Thyroid gland (tissue), 4 donors: ENCODE measurements around the gene NFASC. TPM values are rescaled to one million over a fixed set of nuclear protein-coding genes. Genes with fewer than 3 reads are reported as not detected.
A peak's percentile ranks its signal among the peaks of the same experiment; 100 is the strongest.

Experiments used
- DNase-seq, 2 donors: peaks; one replicate each; pipeline ENCODE4 v3.0.0-alpha.2; 2019
- H3K27ac ChIP-seq, 3 donors: fragments of 200-600 bp; sonication (generic); 1 replicate in 2 of 3; 2 replicates in 1 of 3; pipeline ENCODE4 v1.5.1; 2016 to 2019; ENCODE audit warnings: mild to moderate bottlenecking in 1 of 3, moderate library complexity in 1 of 3
- H3K27me3 ChIP-seq: fragments of 200-600 bp; sonication (generic); one replicate; pipeline ENCODE4 v1.5.1; 2019
- H3K36me3 ChIP-seq, 2 donors: fragments of 200-600 bp; sonication (generic); one replicate each; pipeline ENCODE4 v1.5.1; 2016 to 2019
- H3K4me1 ChIP-seq, 2 donors: fragments of 200-600 bp; sonication (generic); one replicate each; pipeline ENCODE4 v1.5.1; 2017 to 2019
- H3K4me3 ChIP-seq, 3 donors: fragments of 200-600 bp; sonication (generic); replicated peaks in 1 of 3; 1 replicate in 2 of 3; 2 replicates in 1 of 3; pipeline ENCODE4 v1.5.1; 2016; ENCODE audit warnings: mild to moderate bottlenecking in 1 of 3
- H3K9me3 ChIP-seq: fragments of 200-600 bp; sonication (generic); one replicate; pipeline ENCODE4 v1.5.1; 2017
- POLR2A ChIP-seq, 2 donors: fragments of 450-650 bp; IDR thresholded peaks; one replicate each; pipeline ENCODE4 v1.6.1; 2017; ENCODE audit warnings: antibody characterized with exemption in 2 of 2, mild to moderate bottlenecking in 2 of 2, moderate library complexity in 1 of 2
- WGBS, 2 donors: methylation state at CpG; one replicate each; pipeline ENCODE4 v1.1.5; 2017; 5-methylcytosine and 5-hydroxymethylcytosine counted together
- intact Hi-C: fragments of 100-400 bp; cut with DNase I; formaldehyde crosslinking; loops from one replicate; pipeline ENCODE4 v1.15.1; 2023
- total RNA-seq, 4 donors: library from RNA; depleted of rRNA; stranded (reverse); fragments of >200 nt; gene quantifications; one replicate each; pipeline ENCODE4 v1.2.3, GENCODE V29; 2016
- TF ChIP-seq, protein P1 (sequence below), 6 experiments: fragments of 200-600 bp in 3 of 6; fragments of 450-650 bp in 3 of 6; sonication (generic) in 3 of 6; IDR thresholded peaks; one replicate each; pipeline ENCODE4 v1.5.1; 2016 to 2019; ENCODE audit warnings: antibody characterized with exemption in 6 of 6, mild to moderate bottlenecking in 2 of 6, inconsistent platforms in 1 of 6, moderate library complexity in 1 of 6

Gene NFASC
- total RNA-seq, 4 donors from 2014 or later: 3.6 to 9.4 (median 3.9) TPM

DNA sequence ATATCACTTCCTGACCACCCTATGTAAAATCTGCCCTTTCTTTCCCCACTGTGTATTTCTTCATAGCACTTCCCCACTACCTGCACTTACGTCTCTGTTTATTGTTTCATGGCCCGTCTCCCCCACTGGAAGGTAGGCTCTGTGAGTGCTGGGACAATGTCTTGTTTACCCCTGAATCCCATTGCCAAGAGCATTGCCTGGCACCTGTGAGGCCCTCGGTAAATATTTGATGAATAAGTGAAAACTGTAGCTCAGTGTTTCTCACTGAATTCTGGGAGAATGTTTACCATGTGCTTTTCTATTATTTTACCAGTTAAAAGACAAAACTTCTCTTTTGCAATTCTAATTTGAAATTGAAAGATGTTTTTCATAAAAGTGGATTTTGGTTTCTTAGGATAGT, 11.8 kb downstream of the NFASC start:
- 86% methylated on average over 3 of the region's 3 CpGs for WGBS, 2 donors
- Histone ChIP-seq H3K36me3 (no peaks in the 10 kb centered on the region), H3K27me3 (no peaks in the 10 kb centered on the region), H3K27ac (no peak overlapping the region), H3K9me3 (no peaks in the 10 kb centered on the region), H3K4me3 (no peak overlapping the region), H3K4me1 (no peaks in the 10 kb centered on the region)
- no peak for TF ChIP-seq POLR2A (IDR thresholded peaks at IDR 0.05)
- TF ChIP-seq, protein P1, sequence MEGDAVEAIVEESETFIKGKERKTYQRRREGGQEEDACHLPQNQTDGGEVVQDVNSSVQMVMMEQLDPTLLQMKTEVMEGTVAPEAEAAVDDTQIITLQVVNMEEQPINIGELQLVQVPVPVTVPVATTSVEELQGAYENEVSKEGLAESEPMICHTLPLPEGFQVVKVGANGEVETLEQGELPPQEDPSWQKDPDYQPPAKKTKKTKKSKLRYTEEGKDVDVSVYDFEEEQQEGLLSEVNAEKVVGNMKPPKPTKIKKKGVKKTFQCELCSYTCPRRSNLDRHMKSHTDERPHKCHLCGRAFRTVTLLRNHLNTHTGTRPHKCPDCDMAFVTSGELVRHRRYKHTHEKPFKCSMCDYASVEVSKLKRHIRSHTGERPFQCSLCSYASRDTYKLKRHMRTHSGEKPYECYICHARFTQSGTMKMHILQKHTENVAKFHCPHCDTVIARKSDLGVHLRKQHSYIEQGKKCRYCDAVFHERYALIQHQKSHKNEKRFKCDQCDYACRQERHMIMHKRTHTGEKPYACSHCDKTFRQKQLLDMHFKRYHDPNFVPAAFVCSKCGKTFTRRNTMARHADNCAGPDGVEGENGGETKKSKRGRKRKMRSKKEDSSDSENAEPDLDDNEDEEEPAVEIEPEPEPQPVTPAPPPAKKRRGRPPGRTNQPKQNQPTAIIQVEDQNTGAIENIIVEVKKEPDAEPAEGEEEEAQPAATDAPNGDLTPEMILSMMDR (IDR thresholded peaks at IDR 0.05): no peak
- intact Hi-C loops: no loop called here
- no peak for DNase-seq

DNA sequence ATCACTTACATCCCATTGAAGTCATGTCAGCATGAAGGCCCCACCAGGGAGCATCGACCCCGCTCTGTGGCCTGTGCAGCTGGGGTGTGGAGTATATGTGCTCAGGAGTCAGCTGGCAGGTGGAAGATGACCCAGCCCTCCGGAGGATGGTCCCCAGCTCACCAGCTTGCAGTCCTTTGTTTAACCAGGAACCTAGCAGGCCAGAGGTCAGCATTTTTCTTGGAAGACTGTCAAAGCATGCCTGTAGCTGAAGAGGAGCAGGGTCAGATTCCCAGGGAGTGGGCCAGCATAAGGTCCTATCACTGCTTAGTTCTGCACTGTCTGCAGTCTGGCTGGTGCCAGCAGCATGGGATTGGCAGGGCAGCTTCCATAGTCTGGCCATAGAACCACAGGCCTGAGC, 12.7 kb downstream of the NFASC start:
- 47 to 57% methylated on average over 3 of the region's 3 CpGs for WGBS, 2 donors
- Histone ChIP-seq H3K27me3 (no peaks in the 10 kb centered on the region), H3K4me3 (no peak overlapping the region), H3K36me3 (no peaks in the 10 kb centered on the region), H3K4me1 (no peaks in the 10 kb centered on the region), H3K27ac (peak overlapping the region in 1 of 3 donors; percentile 18), H3K9me3 (no peaks in the 10 kb centered on the region)
- TF ChIP-seq, protein P1 (IDR thresholded peaks at IDR 0.05): no peak
- TF ChIP-seq POLR2A (IDR thresholded peaks at IDR 0.05): no peak
- peak; percentile 12 to 23 for DNase-seq
- intact Hi-C loops: no loop called here

DNA sequence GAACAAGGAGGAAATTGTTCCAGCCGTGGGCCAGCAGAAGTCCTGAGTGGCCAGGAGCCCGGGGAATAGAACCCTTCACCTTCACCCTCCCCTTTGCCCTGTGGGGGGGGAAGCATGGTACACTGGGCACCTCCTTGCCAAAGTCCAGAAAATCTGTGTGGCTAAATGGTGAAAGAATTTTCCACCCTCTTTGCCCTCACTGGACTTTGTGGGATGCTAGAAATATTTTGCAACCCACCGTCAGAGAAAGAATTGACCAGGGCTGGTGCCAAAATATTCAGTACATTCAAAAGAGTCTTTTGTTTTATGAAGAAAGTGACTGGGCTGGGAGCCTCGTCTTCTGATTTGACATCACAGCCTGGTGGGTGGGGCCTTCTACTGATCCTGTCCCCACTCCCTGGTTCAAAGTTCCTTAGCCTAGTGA, 14.6 kb downstream of the NFASC start:
- no peaks in the 10 kb centered on the region for H3K4me1 ChIP-seq
- H3K9me3 ChIP-seq: no peaks in the 10 kb centered on the region
- DNase-seq: no peak
- peak overlapping the region in 1 of 3 donors; percentile 19 for H3K27ac ChIP-seq
- TF ChIP-seq POLR2A (IDR thresholded peaks at IDR 0.05): no peak
- TF ChIP-seq, protein P1 (IDR thresholded peaks at IDR 0.05): no peak
- H3K36me3 ChIP-seq: no peaks in the 10 kb centered on the region
- no peaks in the 10 kb centered on the region for H3K27me3 ChIP-seq
- intact Hi-C loops: no loop called here
- H3K4me3 ChIP-seq: no peak overlapping the region
- 43 to 48% methylated on average over 4 of the region's 4 CpGs for WGBS, 2 donors

DNA sequence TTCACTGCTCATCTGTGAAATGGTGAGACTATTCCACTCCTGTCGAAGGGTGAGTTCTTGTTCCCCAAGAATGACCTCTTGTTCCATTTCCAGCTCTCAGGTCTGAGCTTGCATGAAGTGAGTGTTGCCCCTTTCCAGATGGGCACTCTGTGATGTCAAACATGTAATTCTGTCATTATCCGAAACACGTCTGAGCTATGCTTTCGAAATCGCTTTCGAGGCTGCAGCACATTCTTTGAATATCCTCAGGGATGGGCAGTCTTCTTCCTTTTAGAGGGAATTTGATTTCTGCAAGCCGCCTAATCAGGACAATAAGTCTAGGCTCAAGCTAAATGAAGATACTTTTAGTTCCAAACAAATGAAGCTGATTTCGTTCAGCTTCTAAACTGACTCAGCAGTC, 15.1 kb downstream of the NFASC start:
- H3K27ac ChIP-seq: peak overlapping the region in 1 of 3 donors; percentile 19
- intact Hi-C loops: no loop called here

DNA sequence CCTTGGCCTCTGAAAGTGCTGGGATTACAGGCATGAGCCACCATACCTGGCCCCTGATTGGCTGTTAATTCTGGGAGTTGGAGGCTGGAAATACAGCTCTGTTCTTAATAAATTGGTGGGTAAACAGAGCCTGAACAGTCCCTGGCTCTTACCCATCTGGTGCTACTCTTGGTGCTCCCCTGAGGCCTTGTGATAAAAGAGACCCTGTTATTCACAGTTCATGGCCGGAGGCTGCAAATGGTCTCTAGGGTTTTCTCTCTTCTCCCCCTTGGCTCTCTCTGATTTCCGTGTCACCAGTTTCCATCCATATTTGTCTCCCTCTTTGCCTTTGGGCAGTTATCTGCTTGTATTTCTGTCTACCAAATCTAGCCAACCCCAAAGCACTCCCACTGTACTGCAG, 17.2 kb downstream of the NFASC start:
- no peak for DNase-seq
- intact Hi-C loops: no loop called here
- H3K27ac ChIP-seq: peak overlapping the region in 1 of 3 donors; percentile 36
- no peak overlapping the region for H3K4me3 ChIP-seq
- WGBS, 2 donors: 82 to 87% methylated on average over 2 of the region's 2 CpGs
- no peaks in the 10 kb centered on the region for H3K9me3 ChIP-seq
- H3K27me3 ChIP-seq: no peaks in the 10 kb centered on the region
- H3K4me1 ChIP-seq: no peaks in the 10 kb centered on the region
- no peaks in the 10 kb centered on the region for H3K36me3 ChIP-seq
- TF ChIP-seq, protein P1 (IDR thresholded peaks at IDR 0.05): no peak
- no peak for TF ChIP-seq POLR2A (IDR thresholded peaks at IDR 0.05)

More for the DNA sequence above, 15.1 kb downstream of the NFASC start:
- Histone ChIP-seq H3K27me3 (no peaks in the 10 kb centered on the region), H3K36me3 (no peaks in the 10 kb centered on the region), H3K4me3 (no peak overlapping the region), H3K4me1 (no peaks in the 10 kb centered on the region), H3K9me3 (no peaks in the 10 kb centered on the region)
- WGBS, 2 donors: 84 to 86% methylated on average over 8 of the region's 8 CpGs
- TF ChIP-seq, protein P1 (IDR thresholded peaks at IDR 0.05): no peak
- no peak for TF ChIP-seq POLR2A (IDR thresholded peaks at IDR 0.05)
- no peak for DNase-seq
